Panc1 (cell line): ENCODE measurements around the gene KAT6B. TPM values are rescaled to one million over a fixed set of nuclear protein-coding genes. Genes with fewer than 3 reads are reported as not detected.

Source experiments
- ATAC-seq: fragments of 200-7000 bp; cut with Tn5 transposase; 2 replicates; pipeline ENCODE4 v1.9.1; 2020; ENCODE audit warnings: mild to moderate bottlenecking, moderate library complexity
- BruUV-seq: library from RNA; stranded (reverse); fragments of 400-500 nt; replicated peaks from 2 replicates; lab custom pipeline; 2021; lab: Mats Ljungman, UMichigan
- CTCF ChIA-PET: fragments of 300-600 bp; sonication (Branson Sonifier 250); formaldehyde crosslinking; loops from one replicate; lab custom pipeline; 2022; ENCODE audit warnings: antibody characterized with exemption; lab: Charles Lee
- POLR2A ChIA-PET: fragments of 300-600 bp; sonication (Branson Sonifier 250); formaldehyde crosslinking; loops from one replicate; lab custom pipeline; 2022; ENCODE audit warnings: antibody characterized with exemption; lab: Charles Lee
- DNase-seq: peaks from one replicate; pipeline ENCODE4 v3.0.0-alpha.2; 2010; ENCODE audit warnings: low read depth, low spot score
- H3K27ac ChIP-seq: 2 replicates; pipeline ENCODE4 v1.5.1; 2011; ENCODE audit warnings: mild to moderate bottlenecking, low read length, inconsistent platforms
- H3K27me3 ChIP-seq: fragments of 200-500 bp; sonication (Bioruptor generic); 2 replicates; pipeline ENCODE4 v1.6.0; 2014; ENCODE audit warnings: low read length, inconsistent platforms; ENCODE audit not compliant: control insufficient read depth, insufficient read depth
- H3K36me3 ChIP-seq: fragments of 200-500 bp; sonication (Bioruptor generic); 2 replicates; pipeline ENCODE4 v1.5.1; 2014; ENCODE audit warnings: inconsistent platforms, mild to moderate bottlenecking, low read length, moderate library complexity; ENCODE audit not compliant: control insufficient read depth, insufficient read depth
- H3K4me1 ChIP-seq: 2 replicates; pipeline ENCODE4 v1.5.1; 2011; ENCODE audit warnings: inconsistent platforms, mild to moderate bottlenecking, low read length, moderate library complexity; ENCODE audit not compliant: control insufficient read depth, insufficient read depth
- H3K4me3 ChIP-seq, 2 experiments: 2 replicates each; pipeline ENCODE4 v1.5.1; 2011 to 2012; ENCODE audit warnings: low read depth in 2 of 2, low read length in 2 of 2, mild to moderate bottlenecking in 2 of 2, inconsistent platforms in 1 of 2, moderate library complexity in 1 of 2
- H3K9me3 ChIP-seq: fragments of 200-500 bp; sonication (Bioruptor generic); 2 replicates; pipeline ENCODE4 v1.5.1; 2014; ENCODE audit warnings: low read depth, mild to moderate bottlenecking, inconsistent platforms, low read length, moderate library complexity; ENCODE audit not compliant: control insufficient read depth, insufficient read depth
- POLR2AphosphoS5 ChIP-seq: IDR thresholded peaks from 2 replicates; pipeline ENCODE4 v1.6.1; 2012; ENCODE audit warnings: mild to moderate bottlenecking, low read depth, low read length, moderate library complexity
- SIN3A ChIP-seq: IDR thresholded peaks from 2 replicates; pipeline ENCODE4 v1.6.1; 2012; ENCODE audit warnings: low read depth, mild to moderate bottlenecking, low read length, moderate library complexity, borderline replicate concordance; ENCODE audit not compliant: insufficient read depth
- TCF7L2 ChIP-seq: IDR thresholded peaks from 2 replicates; pipeline ENCODE4 v1.6.1; 2011; ENCODE audit warnings: mild to moderate bottlenecking, low read depth, low read length, inconsistent platforms
- in situ Hi-C: cut with HindIII; loops from 2 replicates; pipeline ENCODE4 v1.10.0; 2016; ENCODE audit warnings: low sequenced_read_pairs, low pct_unique_long_range_greater_than_20kb
- intact Hi-C: fragments of 100-400 bp; cut with micrococcal nuclease; formaldehyde crosslinking; loops from one replicate; pipeline ENCODE4 v1.10.0; 2022; ENCODE audit not compliant: unreplicated experiment
- total RNA-seq: library from RNA; stranded (reverse); gene quantifications from one replicate; pipeline ENCODE4 v1.2.1, GENCODE V29; 2021; ENCODE audit not compliant: unreplicated experiment
- TF ChIP-seq, protein P1 (sequence below), 2 experiments: IDR thresholded peaks; 2 replicates each; pipeline ENCODE4 v1.6.1; 2011 to 2012; ENCODE audit warnings: low read depth in 2 of 2, control low read depth in 1 of 2, low read length in 1 of 2, mild to moderate bottlenecking in 1 of 2, moderate library complexity in 1 of 2; ENCODE audit not compliant: insufficient read depth in 1 of 2
- TF ChIP-seq, protein P2 (sequence below): fragments of 450-650 bp; IDR thresholded peaks from 2 replicates; pipeline ENCODE4 v1.5.1; 2017; ENCODE audit warnings: mild to moderate bottlenecking

The KAT6B gene
- total RNA-seq, 1 experiment from 2014 or later = 31.1 TPM

DNA sequence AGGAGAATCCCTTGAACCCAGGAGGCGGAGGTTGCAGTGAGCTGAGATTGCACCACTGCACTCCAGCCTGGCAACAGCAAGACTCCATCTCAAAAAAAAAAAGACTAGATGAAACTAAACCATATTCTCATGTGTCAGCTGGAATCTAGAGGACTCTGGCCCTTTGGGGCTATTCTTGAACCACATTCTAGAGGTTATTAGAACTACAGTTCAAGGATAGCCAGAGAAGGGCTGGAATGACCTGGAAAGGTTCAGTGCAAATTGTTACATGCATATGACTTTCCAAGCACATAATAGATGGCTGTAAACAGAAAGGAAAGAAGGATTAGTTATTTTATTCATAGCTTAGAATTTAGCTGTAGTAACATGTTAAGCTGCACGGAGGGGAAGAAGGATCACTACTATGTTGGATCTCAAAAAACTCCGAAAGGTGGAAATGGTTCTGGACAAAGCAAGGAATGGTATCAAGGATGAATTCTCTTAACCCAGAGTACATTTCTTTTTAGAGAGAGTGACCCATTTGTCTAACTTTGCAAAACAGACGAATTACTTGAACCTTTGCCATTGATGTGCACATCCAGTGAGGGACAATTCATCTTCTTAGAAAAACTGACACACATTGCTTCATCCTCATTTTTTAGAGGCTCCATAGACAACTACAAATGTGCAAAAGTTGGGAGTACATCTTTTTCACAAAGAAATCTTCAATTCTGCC lies 161.1 kb downstream of the KAT6B start:
- TF ChIP-seq SIN3A (no peak), POLR2AphosphoS5 (no peak), TCF7L2 (no peak)
- TF ChIP-seq, protein P1, sequence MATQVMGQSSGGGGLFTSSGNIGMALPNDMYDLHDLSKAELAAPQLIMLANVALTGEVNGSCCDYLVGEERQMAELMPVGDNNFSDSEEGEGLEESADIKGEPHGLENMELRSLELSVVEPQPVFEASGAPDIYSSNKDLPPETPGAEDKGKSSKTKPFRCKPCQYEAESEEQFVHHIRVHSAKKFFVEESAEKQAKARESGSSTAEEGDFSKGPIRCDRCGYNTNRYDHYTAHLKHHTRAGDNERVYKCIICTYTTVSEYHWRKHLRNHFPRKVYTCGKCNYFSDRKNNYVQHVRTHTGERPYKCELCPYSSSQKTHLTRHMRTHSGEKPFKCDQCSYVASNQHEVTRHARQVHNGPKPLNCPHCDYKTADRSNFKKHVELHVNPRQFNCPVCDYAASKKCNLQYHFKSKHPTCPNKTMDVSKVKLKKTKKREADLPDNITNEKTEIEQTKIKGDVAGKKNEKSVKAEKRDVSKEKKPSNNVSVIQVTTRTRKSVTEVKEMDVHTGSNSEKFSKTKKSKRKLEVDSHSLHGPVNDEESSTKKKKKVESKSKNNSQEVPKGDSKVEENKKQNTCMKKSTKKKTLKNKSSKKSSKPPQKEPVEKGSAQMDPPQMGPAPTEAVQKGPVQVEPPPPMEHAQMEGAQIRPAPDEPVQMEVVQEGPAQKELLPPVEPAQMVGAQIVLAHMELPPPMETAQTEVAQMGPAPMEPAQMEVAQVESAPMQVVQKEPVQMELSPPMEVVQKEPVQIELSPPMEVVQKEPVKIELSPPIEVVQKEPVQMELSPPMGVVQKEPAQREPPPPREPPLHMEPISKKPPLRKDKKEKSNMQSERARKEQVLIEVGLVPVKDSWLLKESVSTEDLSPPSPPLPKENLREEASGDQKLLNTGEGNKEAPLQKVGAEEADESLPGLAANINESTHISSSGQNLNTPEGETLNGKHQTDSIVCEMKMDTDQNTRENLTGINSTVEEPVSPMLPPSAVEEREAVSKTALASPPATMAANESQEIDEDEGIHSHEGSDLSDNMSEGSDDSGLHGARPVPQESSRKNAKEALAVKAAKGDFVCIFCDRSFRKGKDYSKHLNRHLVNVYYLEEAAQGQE (IDR thresholded peaks at IDR 0.05; ENCODE audit: insufficient read depth in 1 of 2, low read depth in 2 of 2, low read length in 1 of 2) = no peak
- TF ChIP-seq, protein P2, sequence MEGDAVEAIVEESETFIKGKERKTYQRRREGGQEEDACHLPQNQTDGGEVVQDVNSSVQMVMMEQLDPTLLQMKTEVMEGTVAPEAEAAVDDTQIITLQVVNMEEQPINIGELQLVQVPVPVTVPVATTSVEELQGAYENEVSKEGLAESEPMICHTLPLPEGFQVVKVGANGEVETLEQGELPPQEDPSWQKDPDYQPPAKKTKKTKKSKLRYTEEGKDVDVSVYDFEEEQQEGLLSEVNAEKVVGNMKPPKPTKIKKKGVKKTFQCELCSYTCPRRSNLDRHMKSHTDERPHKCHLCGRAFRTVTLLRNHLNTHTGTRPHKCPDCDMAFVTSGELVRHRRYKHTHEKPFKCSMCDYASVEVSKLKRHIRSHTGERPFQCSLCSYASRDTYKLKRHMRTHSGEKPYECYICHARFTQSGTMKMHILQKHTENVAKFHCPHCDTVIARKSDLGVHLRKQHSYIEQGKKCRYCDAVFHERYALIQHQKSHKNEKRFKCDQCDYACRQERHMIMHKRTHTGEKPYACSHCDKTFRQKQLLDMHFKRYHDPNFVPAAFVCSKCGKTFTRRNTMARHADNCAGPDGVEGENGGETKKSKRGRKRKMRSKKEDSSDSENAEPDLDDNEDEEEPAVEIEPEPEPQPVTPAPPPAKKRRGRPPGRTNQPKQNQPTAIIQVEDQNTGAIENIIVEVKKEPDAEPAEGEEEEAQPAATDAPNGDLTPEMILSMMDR = no peak
- BruUV-seq = no TSS peak
- Histone ChIP-seq H3K9me3 (no peaks in the 10 kb centered on the region), H3K4me1 (no peaks in the 10 kb centered on the region), H3K27ac (no peak overlapping the region), H3K4me3 (no peak overlapping the region), H3K36me3 (no peaks in the 10 kb centered on the region), H3K27me3 (no peaks in the 10 kb centered on the region)
- intact Hi-C loops (no loop called here), in situ Hi-C loops (no loop called here)
- ATAC-seq (no peak), DNase-seq (no peak)
- ChIA-PET POLR2A (interaction anchor here (0.6 to 0.7 kb wide), 2 partner anchors 191 to 249 kb away, joined by 3 to 4 read pairs; no protein-coding TSS in a partner anchor), CTCF (no interaction called here)

DNA sequence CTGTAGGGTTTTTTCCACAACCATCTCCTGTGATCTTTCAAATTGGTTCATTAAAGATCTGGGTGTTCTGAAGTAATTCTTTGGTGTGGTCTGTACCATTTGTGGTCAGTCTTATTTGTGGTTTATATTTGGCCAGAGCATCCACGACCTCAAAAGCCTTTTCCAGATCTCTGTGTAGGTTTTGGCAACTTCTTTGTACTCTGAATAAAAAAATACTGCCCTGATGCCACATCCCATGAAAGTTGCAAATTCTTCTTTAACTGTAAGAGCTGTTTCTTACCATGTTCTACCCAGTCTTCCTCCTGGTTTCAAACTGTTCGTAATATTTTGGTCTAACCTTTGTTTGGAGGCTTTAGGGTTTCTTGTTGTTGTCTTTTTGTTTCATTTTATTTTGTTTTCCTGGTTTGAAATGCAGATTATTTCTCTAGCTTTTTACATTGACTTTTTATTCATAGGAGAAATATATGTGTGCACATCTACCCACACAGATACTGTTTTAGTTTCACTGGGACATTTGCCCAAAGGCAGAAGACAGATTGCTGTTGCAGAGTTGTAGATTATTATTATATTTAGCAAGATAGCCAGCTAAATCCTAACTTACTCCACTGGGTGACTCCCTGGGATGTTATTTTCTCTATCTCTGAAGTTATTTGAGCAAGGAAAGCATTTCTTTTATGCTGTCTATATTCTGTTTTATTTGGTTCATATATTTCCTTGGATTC lies 161.8 kb downstream of the KAT6B start:
- TF ChIP-seq POLR2AphosphoS5 (no peak), TCF7L2 (no peak), SIN3A (no peak)
- TF ChIP-seq, protein P1 (IDR thresholded peaks at IDR 0.05; ENCODE audit: insufficient read depth in 1 of 2, low read depth in 2 of 2, low read length in 1 of 2) = no peak
- TF ChIP-seq, protein P2 = no peak
- in situ Hi-C loops = no loop called here
- Histone ChIP-seq H3K27ac (no peak overlapping the region), H3K27me3 (no peaks in the 10 kb centered on the region), H3K4me3 (no peak overlapping the region), H3K9me3 (no peaks in the 10 kb centered on the region), H3K36me3 (no peaks in the 10 kb centered on the region), H3K4me1 (no peaks in the 10 kb centered on the region)
- no peak for DNase-seq
- no TSS peak for BruUV-seq
- intact Hi-C loops = no loop called here
- ChIA-PET CTCF (no interaction called here), POLR2A (no interaction called here)
- no peak for ATAC-seq
